Esophagus squamous epithelium (tissue), 5 donors: ENCODE data around the gene CPNE9. TPM values are rescaled to one million over a fixed set of nuclear protein-coding genes. Genes with fewer than 3 reads are reported as not detected.

Source experiments
- DNase-seq: peaks from one replicate; lab custom pipeline; 2025; lab: John Stamatoyannopoulos, UW
- H3K27ac ChIP-seq, 4 donors: fragments of 200-600 bp; sonication (generic); one replicate each; pipeline ENCODE4 v1.5.1; 2016 to 2019; ENCODE audit warnings: mild to moderate bottlenecking in 1 of 4
- H3K27me3 ChIP-seq, 4 donors: fragments of 200-600 bp; sonication (generic); 1 replicate in 3 of 4; 2 replicates in 1 of 4; pipeline versions ENCODE4 v1.5.1 to v1.6.0; 2017 to 2021; ENCODE audit warnings: antibody characterized with exemption in 1 of 4
- H3K36me3 ChIP-seq, 3 donors: fragments of 200-600 bp; sonication (generic); one replicate each; pipeline ENCODE4 v1.5.1; 2016 to 2019
- H3K4me1 ChIP-seq, 3 donors: fragments of 200-600 bp; sonication (generic); one replicate each; pipeline ENCODE4 v1.5.1; 2017 to 2019
- H3K4me3 ChIP-seq, 4 donors: fragments of 200-600 bp; sonication (generic); 1 replicate in 3 of 4; 2 replicates in 1 of 4; pipeline ENCODE4 v1.5.1; 2016 to 2019; ENCODE audit warnings: mild to moderate bottlenecking in 2 of 4, moderate library complexity in 1 of 4
- H3K9me3 ChIP-seq, 3 donors: fragments of 200-600 bp; sonication (generic); one replicate each; pipeline ENCODE4 v1.5.1; 2016 to 2019
- POLR2A ChIP-seq, 4 donors: fragments of 450-650 bp; IDR thresholded peaks; one replicate each; pipeline ENCODE4 v1.6.1; 2017; ENCODE audit warnings: antibody characterized with exemption in 4 of 4, mild to moderate bottlenecking in 4 of 4, moderate library complexity in 3 of 4
- WGBS, 2 donors: methylation state at CpG; one replicate each; pipeline ENCODE4 v1.1.5; 2018; 5-methylcytosine and 5-hydroxymethylcytosine counted together
- intact Hi-C: fragments of 100-400 bp; cut with DNase I; formaldehyde crosslinking; loops from one replicate; pipeline ENCODE4 v1.15.0; 2022
- total RNA-seq, 4 donors: library from RNA; depleted of rRNA; stranded (reverse); fragments of >200 nt; gene quantifications; one replicate each; pipeline ENCODE4 v1.1.0, GENCODE V29; 2016
- TF ChIP-seq, protein P1 (sequence below), 6 experiments: fragments of 450-650 bp in 4 of 6; fragments of 200-600 bp in 2 of 6; sonication (generic) in 2 of 6; IDR thresholded peaks; one replicate each; pipeline ENCODE4 v1.5.1; 2016 to 2019; ENCODE audit warnings: antibody characterized with exemption in 6 of 6, mild to moderate bottlenecking in 4 of 6, moderate library complexity in 4 of 6
- donor health status: DM: yes; HTN: yes; CAD: no.

Gene CPNE9
- total RNA-seq, 4 donors from 2014 or later: not detected

- TF ChIP-seq POLR2A (IDR thresholded peaks at IDR 0.05): no peak
- TF ChIP-seq, protein P1, sequence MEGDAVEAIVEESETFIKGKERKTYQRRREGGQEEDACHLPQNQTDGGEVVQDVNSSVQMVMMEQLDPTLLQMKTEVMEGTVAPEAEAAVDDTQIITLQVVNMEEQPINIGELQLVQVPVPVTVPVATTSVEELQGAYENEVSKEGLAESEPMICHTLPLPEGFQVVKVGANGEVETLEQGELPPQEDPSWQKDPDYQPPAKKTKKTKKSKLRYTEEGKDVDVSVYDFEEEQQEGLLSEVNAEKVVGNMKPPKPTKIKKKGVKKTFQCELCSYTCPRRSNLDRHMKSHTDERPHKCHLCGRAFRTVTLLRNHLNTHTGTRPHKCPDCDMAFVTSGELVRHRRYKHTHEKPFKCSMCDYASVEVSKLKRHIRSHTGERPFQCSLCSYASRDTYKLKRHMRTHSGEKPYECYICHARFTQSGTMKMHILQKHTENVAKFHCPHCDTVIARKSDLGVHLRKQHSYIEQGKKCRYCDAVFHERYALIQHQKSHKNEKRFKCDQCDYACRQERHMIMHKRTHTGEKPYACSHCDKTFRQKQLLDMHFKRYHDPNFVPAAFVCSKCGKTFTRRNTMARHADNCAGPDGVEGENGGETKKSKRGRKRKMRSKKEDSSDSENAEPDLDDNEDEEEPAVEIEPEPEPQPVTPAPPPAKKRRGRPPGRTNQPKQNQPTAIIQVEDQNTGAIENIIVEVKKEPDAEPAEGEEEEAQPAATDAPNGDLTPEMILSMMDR (IDR thresholded peaks at IDR 0.05): no peak
- no peak for DNase-seq
- H3K4me1 ChIP-seq: peaks cover 0 to 5% (median 0%) of the 10 kb centered on the region in 3 donors
- no peaks in the 10 kb centered on the region for H3K27me3 ChIP-seq
- intact Hi-C loops: no loop called here
- H3K36me3 ChIP-seq: peaks cover 2 to 100% (median 47%) of the 10 kb centered on the region in 3 donors
- WGBS, 2 donors: 84 to 87% methylated on average over 6 to 7 of the region's 7 CpGs
- no peak overlapping the region for H3K27ac ChIP-seq
- no peak overlapping the region for H3K4me3 ChIP-seq
- no peaks in the 10 kb centered on the region for H3K9me3 ChIP-seq
Measured at GRCh38 chr3:9666704-9667445, 36.8 kb upstream of the CPNE9 start.

- DNase-seq: no peak
- H3K4me1 ChIP-seq: peaks cover 0 to 5% (median 0%) of the 10 kb centered on the region in 3 donors
- intact Hi-C loops: no loop called here
- peaks cover 11 to 100% (median 50%) of the 10 kb centered on the region in 3 donors for H3K36me3 ChIP-seq
- WGBS, 2 donors: 89 to 100% methylated on average over 3 to 4 of the region's 4 CpGs
- TF ChIP-seq, protein P1 (IDR thresholded peaks at IDR 0.05): no peak
- TF ChIP-seq POLR2A (IDR thresholded peaks at IDR 0.05): no peak
- H3K27ac ChIP-seq: no peak overlapping the region
- H3K9me3 ChIP-seq: no peaks in the 10 kb centered on the region
- no peaks in the 10 kb centered on the region for H3K27me3 ChIP-seq
- no peak overlapping the region for H3K4me3 ChIP-seq
Measured at GRCh38 chr3:9669277-9669676, 34.4 kb upstream of the CPNE9 start.

DNA sequence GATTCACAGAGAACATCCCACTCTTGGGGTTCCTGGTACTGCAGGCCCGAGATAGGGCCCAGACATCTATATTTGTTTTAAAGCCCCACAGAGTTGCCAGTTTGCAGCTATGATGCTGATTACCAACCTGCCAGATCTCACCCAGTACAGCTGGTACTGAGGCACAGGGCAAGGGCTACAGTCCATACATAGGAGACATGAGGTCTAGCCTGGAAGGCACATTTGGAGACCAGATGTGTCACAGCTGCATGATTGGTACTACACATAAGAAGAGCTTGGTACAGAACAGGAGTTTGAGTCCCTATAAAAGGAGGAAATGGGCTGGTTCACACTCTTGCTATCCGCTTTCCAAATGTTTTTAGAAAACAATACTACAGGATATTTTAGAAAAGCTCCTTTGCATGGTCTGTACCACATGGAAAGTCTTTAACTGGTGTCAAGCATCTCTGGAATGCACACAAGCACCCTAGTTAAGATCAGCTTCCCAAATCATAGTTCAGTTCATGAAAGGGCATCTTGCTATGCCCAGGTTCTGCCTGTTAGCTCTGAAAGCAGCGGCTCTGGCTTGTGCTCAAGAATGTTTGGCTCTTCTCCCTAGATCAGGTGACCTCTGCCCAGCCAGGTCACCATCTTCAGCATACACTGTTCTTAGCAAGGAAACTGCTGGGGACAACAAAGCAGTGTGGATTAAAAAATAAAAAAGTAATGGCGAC, 33.8 kb upstream of the CPNE9 start:
- intact Hi-C loops: no loop called here
- no peak overlapping the region for H3K4me3 ChIP-seq
- H3K9me3 ChIP-seq: no peaks in the 10 kb centered on the region
- H3K36me3 ChIP-seq: peaks cover 11 to 100% (median 50%) of the 10 kb centered on the region in 3 donors
- H3K4me1 ChIP-seq: peaks cover 0 to 5% (median 0%) of the 10 kb centered on the region in 3 donors
- WGBS, 2 donors: 67 to 82% methylated on average over 3 to 4 of the region's 4 CpGs
- no peak for DNase-seq
- no peak overlapping the region for H3K27ac ChIP-seq
- no peaks in the 10 kb centered on the region for H3K27me3 ChIP-seq
- TF ChIP-seq POLR2A (IDR thresholded peaks at IDR 0.05): no peak
- TF ChIP-seq, protein P1 (IDR thresholded peaks at IDR 0.05): no peak

- Histone ChIP-seq H3K36me3 (peaks cover 17 to 100% (median 59%) of the 10 kb centered on the region in 3 donors), H3K27ac (no peak overlapping the region), H3K4me1 (peaks cover 0 to 5% (median 0%) of the 10 kb centered on the region in 3 donors), H3K9me3 (no peaks in the 10 kb centered on the region), H3K4me3 (no peak overlapping the region), H3K27me3 (no peaks in the 10 kb centered on the region)
- DNase-seq: no peak
- no peak for TF ChIP-seq POLR2A (IDR thresholded peaks at IDR 0.05)
- TF ChIP-seq, protein P1 (IDR thresholded peaks at IDR 0.05): no peak
- intact Hi-C loops: no loop called here
Measured at GRCh38 chr3:9673082-9673481, 30.6 kb upstream of the CPNE9 start.

DNA sequence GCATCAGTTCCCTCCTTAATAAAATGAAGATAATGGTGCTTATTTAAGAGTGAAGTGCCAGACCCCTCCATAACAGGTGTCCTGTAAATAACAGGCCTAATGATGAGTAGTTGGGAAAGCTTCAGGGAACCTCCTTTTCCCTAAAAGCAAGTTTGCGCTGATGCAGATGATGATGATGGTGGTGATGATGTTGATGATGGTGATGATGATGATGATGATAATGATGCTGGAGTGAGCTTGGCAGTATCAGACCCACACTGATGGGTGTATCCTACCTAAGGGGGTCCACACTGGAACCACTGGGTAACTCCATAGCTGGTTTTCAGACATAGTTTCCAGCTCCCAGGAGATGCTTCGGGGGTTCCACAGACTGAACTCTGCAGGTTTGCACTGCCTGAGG, 29.9 kb upstream of the CPNE9 start:
- WGBS, 2 donors: 94 to 100% methylated on average over 2 of the region's 2 CpGs
- H3K36me3 ChIP-seq: peaks cover 23 to 100% (median 63%) of the 10 kb centered on the region in 3 donors
- H3K27ac ChIP-seq: no peak overlapping the region
- no peak overlapping the region for H3K4me3 ChIP-seq
- no peaks in the 10 kb centered on the region for H3K9me3 ChIP-seq
- no peak for DNase-seq
- intact Hi-C loops: no loop called here
- H3K4me1 ChIP-seq: peaks cover 0 to 5% (median 0%) of the 10 kb centered on the region in 3 donors
- no peaks in the 10 kb centered on the region for H3K27me3 ChIP-seq
- TF ChIP-seq, protein P1 (IDR thresholded peaks at IDR 0.05): no peak
- TF ChIP-seq POLR2A (IDR thresholded peaks at IDR 0.05): no peak
